GM23338 (cell line): ENCODE measurements around the gene TGM2. TPM values are rescaled to one million over a fixed set of nuclear protein-coding genes. Genes with fewer than 3 reads are reported as not detected.

ENCODE experiments used
- ATAC-seq: fragments of 200-7000 bp; cut with Tn5 transposase; 3 replicates; pipeline ENCODE4 v1.9.1; 2020
- DNase-seq: peaks from one replicate; pipeline ENCODE4 v3.0.0-alpha.2; 2015; ENCODE audit warnings: low spot score
- H2AFZ ChIP-seq: fragments of 200-600 bp; sonication (generic); 2 replicates; pipeline ENCODE4 v1.8.0; 2016; ENCODE audit warnings: antibody characterized with exemption, mild to moderate bottlenecking, moderate library complexity
- H3F3A ChIP-seq: fragments of 200-600 bp; sonication (generic); replicated peaks from 2 replicates; pipeline ENCODE4 v1.8.0; 2017; ENCODE audit warnings: antibody characterized with exemption, mixed run types, low read depth
- H3K27ac ChIP-seq: fragments of 200-600 bp; sonication (generic); 2 replicates; pipeline ENCODE4 v1.6.1; 2016; ENCODE audit warnings: low read depth
- H3K27me3 ChIP-seq: fragments of 200-600 bp; sonication (generic); 2 replicates; pipeline ENCODE4 v1.8.0; 2016; ENCODE audit warnings: mild to moderate bottlenecking, mixed run types, moderate library complexity; ENCODE audit not compliant: insufficient read depth
- H3K36me3 ChIP-seq: fragments of 200-600 bp; sonication (generic); 2 replicates; pipeline ENCODE4 v1.8.0; 2016; ENCODE audit warnings: mild to moderate bottlenecking; ENCODE audit not compliant: insufficient read depth
- H3K4me1 ChIP-seq: fragments of 200-600 bp; sonication (generic); 2 replicates; pipeline ENCODE4 v1.8.0; 2016; ENCODE audit warnings: mild to moderate bottlenecking, moderate library complexity; ENCODE audit not compliant: insufficient read depth
- H3K4me2 ChIP-seq: fragments of 200-600 bp; sonication (generic); 2 replicates; pipeline ENCODE4 v1.7.1; 2017; ENCODE audit warnings: mixed run types
- H3K4me3 ChIP-seq: fragments of 200-600 bp; sonication (generic); 2 replicates; pipeline ENCODE4 v1.6.1; 2016; ENCODE audit warnings: mixed run types
- H3K79me2 ChIP-seq: fragments of 200-600 bp; sonication (generic); replicated peaks from 2 replicates; pipeline ENCODE4 v1.8.0; 2017; ENCODE audit warnings: mild to moderate bottlenecking; ENCODE audit not compliant: insufficient read depth
- H3K9me2 ChIP-seq: fragments of 200-600 bp; sonication (generic); 2 replicates; pipeline ENCODE4 v1.8.0; 2017; ENCODE audit not compliant: insufficient read depth
- H4K20me1 ChIP-seq: fragments of 200-600 bp; sonication (generic); replicated peaks from 2 replicates; pipeline ENCODE4 v1.8.0; 2017; ENCODE audit warnings: mild to moderate bottlenecking; ENCODE audit not compliant: insufficient read depth
- H3K27ac Mint-ChIP-seq: 2 replicates; pipeline ENCODE4 v1.8.0; 2020; ENCODE audit warnings: inconsistent platforms, mild to moderate bottlenecking, moderate library complexity, mixed read lengths
- H3K27me3 Mint-ChIP-seq: 3 replicates; pipeline ENCODE4 v1.8.0; 2022; ENCODE audit warnings: low read depth, mild to moderate bottlenecking, moderate library complexity, mixed read lengths, inconsistent platforms; ENCODE audit not compliant: insufficient read depth, poor library complexity
- H3K36me3 Mint-ChIP-seq: 3 replicates; pipeline ENCODE4 v1.8.0; 2021; ENCODE audit warnings: low read depth, mild to moderate bottlenecking, inconsistent platforms, moderate library complexity, mixed read lengths
- H3K4me1 Mint-ChIP-seq: 3 replicates; pipeline ENCODE4 v1.8.0; 2020; ENCODE audit warnings: mild to moderate bottlenecking, inconsistent platforms, mixed read lengths
- H3K4me3 Mint-ChIP-seq: 3 replicates; pipeline ENCODE4 v1.8.0; 2021; ENCODE audit warnings: moderate library complexity, mild to moderate bottlenecking, inconsistent platforms, mixed read lengths
- H3K9me3 Mint-ChIP-seq: 3 replicates; pipeline ENCODE4 v1.8.0; 2020; ENCODE audit warnings: moderate library complexity, mild to moderate bottlenecking, inconsistent platforms, mixed read lengths
- CREB1 ChIP-seq: fragments of 250-450 bp; sonication (Bioruptor Pico); IDR thresholded peaks from 2 replicates; pipeline ENCODE4 v1.5.0; 2020; ENCODE audit warnings: low read depth, mild to moderate bottlenecking, moderate library complexity
- EZH2 ChIP-seq: fragments of 200-600 bp; sonication (generic); IDR thresholded peaks from one replicate; pipeline ENCODE4 v1.8.0; 2017; ENCODE audit warnings: antibody characterized with exemption, mild to moderate bottlenecking, low read depth; ENCODE audit not compliant: unreplicated experiment
- EZH2phosphoT487 ChIP-seq: fragments of 200-600 bp; sonication (generic); IDR thresholded peaks from one replicate; pipeline ENCODE4 v1.8.1; 2018; ENCODE audit warnings: antibody characterized with exemption; ENCODE audit not compliant: unreplicated experiment
- JUNB ChIP-seq: IDR thresholded peaks from one replicate; pipeline ENCODE4 v1.6.1; 2016; ENCODE audit warnings: antibody characterized with exemption; ENCODE audit not compliant: unreplicated experiment
- NANOG ChIP-seq: IDR thresholded peaks from 2 replicates; pipeline ENCODE4 v1.6.1; 2016; ENCODE audit warnings: antibody characterized with exemption, borderline replicate concordance
- POLR2AphosphoS5 ChIP-seq: IDR thresholded peaks from 2 replicates; pipeline ENCODE4 v1.6.1; 2016; ENCODE audit warnings: antibody characterized with exemption, low read depth
- STAT1 ChIP-seq: IDR thresholded peaks from one replicate; pipeline ENCODE4 v1.6.1; 2016; ENCODE audit warnings: antibody characterized with exemption; ENCODE audit not compliant: unreplicated experiment
- ZNF114 ChIP-seq: fragments of 250-450 bp; sonication (Bioruptor Pico); IDR thresholded peaks from 2 replicates; pipeline ENCODE4 v1.5.0; 2020; ENCODE audit warnings: mild to moderate bottlenecking, moderate library complexity
- ZNF331 ChIP-seq: fragments of 250-450 bp; sonication (Bioruptor Pico); IDR thresholded peaks from 2 replicates; pipeline ENCODE4 v1.5.0; 2020; ENCODE audit warnings: low read depth, mild to moderate bottlenecking, moderate library complexity
- polyA plus RNA-seq: library from polyadenylated mRNA; unstranded; fragments of >200 nt; fragmentation: Nextera tagmentation; extraction: Ambion mirVana; gene quantifications from 2 replicates; pipeline ENCODE4 v1.2.1, GENCODE V29; 2016
- total RNA-seq: library from RNA; depleted of rRNA; stranded (reverse); fragments of >200 nt; shearing (Covaris generic); gene quantifications from 2 replicates; pipeline ENCODE4 v1.2.3, GENCODE V29; 2014
- TF ChIP-seq, protein P1 (sequence below), 2 experiments: fragments of 200-600 bp in 1 of 2; sonication (generic) in 1 of 2; conservative IDR thresholded peaks; 2 replicates each; pipeline versions ENCODE4 v1.5.1 to v1.6.1; 2016 to 2017; ENCODE audit warnings: antibody characterized with exemption in 2 of 2, low read depth in 2 of 2, mild to moderate bottlenecking in 2 of 2, moderate library complexity in 1 of 2
- TF ChIP-seq, protein P2 (sequence below): fragments of 250-450 bp; sonication (Bioruptor Pico); IDR thresholded peaks from 2 replicates; pipeline ENCODE4 v1.5.0; 2020; ENCODE audit warnings: mild to moderate bottlenecking, moderate library complexity
- TF ChIP-seq, protein P3 (sequence below): IDR thresholded peaks from 2 replicates; pipeline ENCODE4 v1.6.1; 2016; ENCODE audit warnings: antibody characterized with exemption

Gene TGM2
- total and polyA plus RNA-seq, 2 experiments from 2014 or later: 0.45 to 1.0 TPM

DNA sequence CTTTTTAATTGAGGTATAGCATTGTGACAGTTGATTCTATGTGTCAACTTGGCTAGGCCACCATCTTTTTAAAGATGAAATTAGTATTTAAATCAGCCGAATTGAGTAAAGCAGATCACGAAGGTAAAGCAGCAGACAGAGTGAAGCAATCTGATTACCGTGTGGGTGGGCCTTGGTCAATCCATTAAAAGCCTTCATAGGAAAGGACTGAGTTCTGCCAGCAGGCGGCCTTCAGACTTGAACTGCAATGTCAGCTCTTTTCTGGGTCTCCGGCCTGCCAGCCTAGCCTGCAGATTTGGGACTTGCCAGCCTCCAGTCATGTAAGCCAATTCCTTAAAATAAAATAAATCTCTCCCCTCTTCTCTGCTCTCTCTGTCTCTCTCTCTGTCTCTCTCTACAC lies 22.4 kb upstream of the TGM2 start:
- DNase-seq: peak; percentile 81
- H3K4me3 ChIP-seq: no peak overlapping the region
- H4K20me1 ChIP-seq: no peaks in the 10 kb centered on the region
- no peaks in the 10 kb centered on the region for H3K4me1 ChIP-seq
- no peaks in the 10 kb centered on the region for H3K9me2 ChIP-seq
- no peak overlapping the region for H3K27ac ChIP-seq
- H2AFZ ChIP-seq: peak overlapping the region; percentile 0; the same call in 1 of the 2 replicates
- TF ChIP-seq, protein P1, sequence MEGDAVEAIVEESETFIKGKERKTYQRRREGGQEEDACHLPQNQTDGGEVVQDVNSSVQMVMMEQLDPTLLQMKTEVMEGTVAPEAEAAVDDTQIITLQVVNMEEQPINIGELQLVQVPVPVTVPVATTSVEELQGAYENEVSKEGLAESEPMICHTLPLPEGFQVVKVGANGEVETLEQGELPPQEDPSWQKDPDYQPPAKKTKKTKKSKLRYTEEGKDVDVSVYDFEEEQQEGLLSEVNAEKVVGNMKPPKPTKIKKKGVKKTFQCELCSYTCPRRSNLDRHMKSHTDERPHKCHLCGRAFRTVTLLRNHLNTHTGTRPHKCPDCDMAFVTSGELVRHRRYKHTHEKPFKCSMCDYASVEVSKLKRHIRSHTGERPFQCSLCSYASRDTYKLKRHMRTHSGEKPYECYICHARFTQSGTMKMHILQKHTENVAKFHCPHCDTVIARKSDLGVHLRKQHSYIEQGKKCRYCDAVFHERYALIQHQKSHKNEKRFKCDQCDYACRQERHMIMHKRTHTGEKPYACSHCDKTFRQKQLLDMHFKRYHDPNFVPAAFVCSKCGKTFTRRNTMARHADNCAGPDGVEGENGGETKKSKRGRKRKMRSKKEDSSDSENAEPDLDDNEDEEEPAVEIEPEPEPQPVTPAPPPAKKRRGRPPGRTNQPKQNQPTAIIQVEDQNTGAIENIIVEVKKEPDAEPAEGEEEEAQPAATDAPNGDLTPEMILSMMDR (conservative IDR thresholded peaks at IDR 0.05; ENCODE audit: low read depth in 2 of 2): peak; percentile 41 to 46
- TF ChIP-seq, protein P2, sequence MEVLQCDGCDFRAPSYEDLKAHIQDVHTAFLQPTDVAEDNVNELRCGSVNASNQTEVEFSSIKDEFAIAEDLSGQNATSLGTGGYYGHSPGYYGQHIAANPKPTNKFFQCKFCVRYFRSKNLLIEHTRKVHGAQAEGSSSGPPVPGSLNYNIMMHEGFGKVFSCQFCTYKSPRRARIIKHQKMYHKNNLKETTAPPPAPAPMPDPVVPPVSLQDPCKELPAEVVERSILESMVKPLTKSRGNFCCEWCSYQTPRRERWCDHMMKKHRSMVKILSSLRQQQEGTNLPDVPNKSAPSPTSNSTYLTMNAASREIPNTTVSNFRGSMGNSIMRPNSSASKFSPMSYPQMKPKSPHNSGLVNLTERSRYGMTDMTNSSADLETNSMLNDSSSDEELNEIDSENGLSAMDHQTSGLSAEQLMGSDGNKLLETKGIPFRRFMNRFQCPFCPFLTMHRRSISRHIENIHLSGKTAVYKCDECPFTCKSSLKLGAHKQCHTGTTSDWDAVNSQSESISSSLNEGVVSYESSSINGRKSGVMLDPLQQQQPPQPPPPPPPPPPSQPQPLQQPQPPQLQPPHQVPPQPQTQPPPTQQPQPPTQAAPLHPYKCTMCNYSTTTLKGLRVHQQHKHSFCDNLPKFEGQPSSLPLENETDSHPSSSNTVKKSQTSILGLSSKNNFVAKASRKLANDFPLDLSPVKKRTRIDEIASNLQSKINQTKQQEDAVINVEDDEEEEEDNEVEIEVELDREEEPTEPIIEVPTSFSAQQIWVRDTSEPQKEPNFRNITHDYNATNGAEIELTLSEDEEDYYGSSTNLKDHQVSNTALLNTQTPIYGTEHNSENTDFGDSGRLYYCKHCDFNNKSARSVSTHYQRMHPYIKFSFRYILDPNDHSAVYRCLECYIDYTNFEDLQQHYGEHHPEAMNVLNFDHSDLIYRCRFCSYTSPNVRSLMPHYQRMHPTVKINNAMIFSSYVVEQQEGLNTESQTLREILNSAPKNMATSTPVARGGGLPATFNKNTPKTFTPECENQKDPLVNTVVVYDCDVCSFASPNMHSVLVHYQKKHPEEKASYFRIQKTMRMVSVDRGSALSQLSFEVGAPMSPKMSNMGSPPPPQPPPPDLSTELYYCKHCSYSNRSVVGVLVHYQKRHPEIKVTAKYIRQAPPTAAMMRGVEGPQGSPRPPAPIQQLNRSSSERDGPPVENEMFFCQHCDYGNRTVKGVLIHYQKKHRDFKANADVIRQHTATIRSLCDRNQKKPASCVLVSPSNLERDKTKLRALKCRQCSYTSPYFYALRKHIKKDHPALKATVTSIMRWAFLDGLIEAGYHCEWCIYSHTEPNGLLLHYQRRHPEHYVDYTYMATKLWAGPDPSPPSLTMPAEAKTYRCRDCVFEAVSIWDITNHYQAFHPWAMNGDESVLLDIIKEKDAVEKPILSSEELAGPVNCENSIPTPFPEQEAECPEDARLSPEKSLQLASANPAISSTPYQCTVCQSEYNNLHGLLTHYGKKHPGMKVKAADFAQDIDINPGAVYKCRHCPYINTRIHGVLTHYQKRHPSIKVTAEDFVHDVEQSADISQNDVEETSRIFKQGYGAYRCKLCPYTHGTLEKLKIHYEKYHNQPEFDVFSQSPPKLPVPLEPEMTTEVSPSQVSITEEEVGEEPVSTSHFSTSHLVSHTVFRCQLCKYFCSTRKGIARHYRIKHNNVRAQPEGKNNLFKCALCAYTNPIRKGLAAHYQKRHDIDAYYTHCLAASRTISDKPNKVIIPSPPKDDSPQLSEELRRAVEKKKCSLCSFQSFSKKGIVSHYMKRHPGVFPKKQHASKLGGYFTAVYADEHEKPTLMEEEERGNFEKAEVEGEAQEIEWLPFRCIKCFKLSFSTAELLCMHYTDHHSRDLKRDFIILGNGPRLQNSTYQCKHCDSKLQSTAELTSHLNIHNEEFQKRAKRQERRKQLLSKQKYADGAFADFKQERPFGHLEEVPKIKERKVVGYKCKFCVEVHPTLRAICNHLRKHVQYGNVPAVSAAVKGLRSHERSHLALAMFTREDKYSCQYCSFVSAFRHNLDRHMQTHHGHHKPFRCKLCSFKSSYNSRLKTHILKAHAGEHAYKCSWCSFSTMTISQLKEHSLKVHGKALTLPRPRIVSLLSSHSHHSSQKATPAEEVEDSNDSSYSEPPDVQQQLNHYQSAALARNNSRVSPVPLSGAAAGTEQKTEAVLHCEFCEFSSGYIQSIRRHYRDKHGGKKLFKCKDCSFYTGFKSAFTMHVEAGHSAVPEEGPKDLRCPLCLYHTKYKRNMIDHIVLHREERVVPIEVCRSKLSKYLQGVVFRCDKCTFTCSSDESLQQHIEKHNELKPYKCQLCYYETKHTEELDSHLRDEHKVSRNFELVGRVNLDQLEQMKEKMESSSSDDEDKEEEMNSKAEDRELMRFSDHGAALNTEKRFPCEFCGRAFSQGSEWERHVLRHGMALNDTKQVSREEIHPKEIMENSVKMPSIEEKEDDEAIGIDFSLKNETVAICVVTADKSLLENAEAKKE: no peak
- no peak for TF ChIP-seq ZNF114 (CRISPR knock-in tag)
- no peaks in the 10 kb centered on the region for H3K36me3 ChIP-seq
- peaks cover 4% of the 10 kb centered on the region for H3K27me3 Mint-ChIP-seq
- peak; percentile 91 for ATAC-seq
- H3K36me3 Mint-ChIP-seq: no peaks in the 10 kb centered on the region
- no peaks in the 10 kb centered on the region for H3K9me3 Mint-ChIP-seq
- no peak overlapping the region for H3K4me2 ChIP-seq
- peaks cover 4% of the 10 kb centered on the region; the same call in 1 of the 3 replicates for H3K4me1 Mint-ChIP-seq
- no peak overlapping the region for H3K4me3 Mint-ChIP-seq
- no peak overlapping the region for H3K27ac Mint-ChIP-seq
- H3F3A ChIP-seq: no peaks in the 10 kb centered on the region
- H3K79me2 ChIP-seq: no peaks in the 10 kb centered on the region
- H3K27me3 ChIP-seq: no peaks in the 10 kb centered on the region

DNA sequence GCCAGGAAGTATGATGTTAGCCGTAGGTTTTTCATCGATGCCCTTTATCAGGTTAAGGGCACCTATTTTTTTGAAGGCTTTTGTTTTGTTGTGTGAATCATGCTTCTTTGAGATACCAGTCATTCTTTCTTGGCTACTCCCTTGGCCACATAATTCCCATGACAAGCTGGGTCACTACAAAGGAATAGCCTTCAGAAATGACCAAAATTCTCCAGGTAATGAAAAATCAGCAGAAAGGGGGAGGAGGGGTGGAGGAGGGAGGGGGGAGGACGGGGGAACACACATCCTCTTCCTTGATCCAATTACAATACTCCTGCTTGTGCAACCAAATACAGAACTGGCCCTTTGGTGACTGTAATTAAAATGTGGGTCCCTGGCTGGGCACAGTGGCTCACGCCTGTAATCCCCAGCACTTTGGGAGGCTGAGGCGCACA lies 21.7 kb upstream of the TGM2 start:
- H3K36me3 Mint-ChIP-seq: no peaks in the 10 kb centered on the region
- H3K27me3 ChIP-seq: no peaks in the 10 kb centered on the region
- H2AFZ ChIP-seq: peak overlapping the region; percentile 0; the same call in 1 of the 2 replicates
- no peak overlapping the region for H3K4me3 Mint-ChIP-seq
- no peak overlapping the region for H3K4me3 ChIP-seq
- no peak for DNase-seq
- no peaks in the 10 kb centered on the region for H3K4me1 ChIP-seq
- H3K27me3 Mint-ChIP-seq: peaks cover 4% of the 10 kb centered on the region
- peaks cover 4% of the 10 kb centered on the region; the same call in 1 of the 3 replicates for H3K4me1 Mint-ChIP-seq
- H3K9me3 Mint-ChIP-seq: no peaks in the 10 kb centered on the region
- ATAC-seq: no peak
- no peak overlapping the region for H3K4me2 ChIP-seq
- no peaks in the 10 kb centered on the region for H3K79me2 ChIP-seq
- no peaks in the 10 kb centered on the region for H3K36me3 ChIP-seq
- no peaks in the 10 kb centered on the region for H3K9me2 ChIP-seq
- no peak overlapping the region for H3K27ac ChIP-seq
- no peaks in the 10 kb centered on the region for H3F3A ChIP-seq
- no peaks in the 10 kb centered on the region for H4K20me1 ChIP-seq
- no peak overlapping the region for H3K27ac Mint-ChIP-seq
- TF ChIP-seq NANOG (no peak), JUNB (no peak), CREB1 (CRISPR knock-in tag) (no peak), EZH2 (no peak), ZNF331 (CRISPR knock-in tag) (no peak), STAT1 (no peak), POLR2AphosphoS5 (no peak), ZNF114 (CRISPR knock-in tag) (no peak), EZH2phosphoT487 (no peak)
- TF ChIP-seq, protein P3, sequence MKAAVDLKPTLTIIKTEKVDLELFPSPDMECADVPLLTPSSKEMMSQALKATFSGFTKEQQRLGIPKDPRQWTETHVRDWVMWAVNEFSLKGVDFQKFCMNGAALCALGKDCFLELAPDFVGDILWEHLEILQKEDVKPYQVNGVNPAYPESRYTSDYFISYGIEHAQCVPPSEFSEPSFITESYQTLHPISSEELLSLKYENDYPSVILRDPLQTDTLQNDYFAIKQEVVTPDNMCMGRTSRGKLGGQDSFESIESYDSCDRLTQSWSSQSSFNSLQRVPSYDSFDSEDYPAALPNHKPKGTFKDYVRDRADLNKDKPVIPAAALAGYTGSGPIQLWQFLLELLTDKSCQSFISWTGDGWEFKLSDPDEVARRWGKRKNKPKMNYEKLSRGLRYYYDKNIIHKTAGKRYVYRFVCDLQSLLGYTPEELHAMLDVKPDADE: no peak
